GM23338 (cell line): Measurements from ENCODE around the gene ZNF98. TPM values are rescaled to one million over a fixed set of nuclear protein-coding genes. Genes with fewer than 3 reads are reported as not detected.

Experiments
- ATAC-seq: fragments of 200-7000 bp; cut with Tn5 transposase; 3 replicates; pipeline ENCODE4 v1.9.1; 2020
- DNase-seq: peaks from one replicate; pipeline ENCODE4 v3.0.0-alpha.2; 2015; ENCODE audit warnings: low spot score
- H2AFZ ChIP-seq: fragments of 200-600 bp; sonication (generic); 2 replicates; pipeline ENCODE4 v1.8.0; 2016; ENCODE audit warnings: antibody characterized with exemption, mild to moderate bottlenecking, moderate library complexity
- H3F3A ChIP-seq: fragments of 200-600 bp; sonication (generic); replicated peaks from 2 replicates; pipeline ENCODE4 v1.8.0; 2017; ENCODE audit warnings: antibody characterized with exemption, mixed run types, low read depth
- H3K27ac ChIP-seq: fragments of 200-600 bp; sonication (generic); 2 replicates; pipeline ENCODE4 v1.6.1; 2016; ENCODE audit warnings: low read depth
- H3K27me3 ChIP-seq: fragments of 200-600 bp; sonication (generic); 2 replicates; pipeline ENCODE4 v1.8.0; 2016; ENCODE audit warnings: mild to moderate bottlenecking, mixed run types, moderate library complexity; ENCODE audit not compliant: insufficient read depth
- H3K36me3 ChIP-seq: fragments of 200-600 bp; sonication (generic); 2 replicates; pipeline ENCODE4 v1.8.0; 2016; ENCODE audit warnings: mild to moderate bottlenecking; ENCODE audit not compliant: insufficient read depth
- H3K4me1 ChIP-seq: fragments of 200-600 bp; sonication (generic); 2 replicates; pipeline ENCODE4 v1.8.0; 2016; ENCODE audit warnings: mild to moderate bottlenecking, moderate library complexity; ENCODE audit not compliant: insufficient read depth
- H3K4me2 ChIP-seq: fragments of 200-600 bp; sonication (generic); 2 replicates; pipeline ENCODE4 v1.7.1; 2017; ENCODE audit warnings: mixed run types
- H3K4me3 ChIP-seq: fragments of 200-600 bp; sonication (generic); 2 replicates; pipeline ENCODE4 v1.6.1; 2016; ENCODE audit warnings: mixed run types
- H3K79me2 ChIP-seq: fragments of 200-600 bp; sonication (generic); replicated peaks from 2 replicates; pipeline ENCODE4 v1.8.0; 2017; ENCODE audit warnings: mild to moderate bottlenecking; ENCODE audit not compliant: insufficient read depth
- H3K9me2 ChIP-seq: fragments of 200-600 bp; sonication (generic); 2 replicates; pipeline ENCODE4 v1.8.0; 2017; ENCODE audit not compliant: insufficient read depth
- H4K20me1 ChIP-seq: fragments of 200-600 bp; sonication (generic); replicated peaks from 2 replicates; pipeline ENCODE4 v1.8.0; 2017; ENCODE audit warnings: mild to moderate bottlenecking; ENCODE audit not compliant: insufficient read depth
- H3K27ac Mint-ChIP-seq: 2 replicates; pipeline ENCODE4 v1.8.0; 2020; ENCODE audit warnings: inconsistent platforms, mild to moderate bottlenecking, moderate library complexity, mixed read lengths
- H3K27me3 Mint-ChIP-seq: 3 replicates; pipeline ENCODE4 v1.8.0; 2022; ENCODE audit warnings: low read depth, mild to moderate bottlenecking, moderate library complexity, mixed read lengths, inconsistent platforms; ENCODE audit not compliant: insufficient read depth, poor library complexity
- H3K36me3 Mint-ChIP-seq: 3 replicates; pipeline ENCODE4 v1.8.0; 2021; ENCODE audit warnings: low read depth, mild to moderate bottlenecking, inconsistent platforms, moderate library complexity, mixed read lengths
- H3K4me1 Mint-ChIP-seq: 3 replicates; pipeline ENCODE4 v1.8.0; 2020; ENCODE audit warnings: mild to moderate bottlenecking, inconsistent platforms, mixed read lengths
- H3K4me3 Mint-ChIP-seq: 3 replicates; pipeline ENCODE4 v1.8.0; 2021; ENCODE audit warnings: moderate library complexity, mild to moderate bottlenecking, inconsistent platforms, mixed read lengths
- H3K9me3 Mint-ChIP-seq: 3 replicates; pipeline ENCODE4 v1.8.0; 2020; ENCODE audit warnings: moderate library complexity, mild to moderate bottlenecking, inconsistent platforms, mixed read lengths
- CREB1 ChIP-seq: fragments of 250-450 bp; sonication (Bioruptor Pico); IDR thresholded peaks from 2 replicates; pipeline ENCODE4 v1.5.0; 2020; ENCODE audit warnings: low read depth, mild to moderate bottlenecking, moderate library complexity
- EZH2 ChIP-seq: fragments of 200-600 bp; sonication (generic); IDR thresholded peaks from one replicate; pipeline ENCODE4 v1.8.0; 2017; ENCODE audit warnings: antibody characterized with exemption, mild to moderate bottlenecking, low read depth; ENCODE audit not compliant: unreplicated experiment
- EZH2phosphoT487 ChIP-seq: fragments of 200-600 bp; sonication (generic); IDR thresholded peaks from one replicate; pipeline ENCODE4 v1.8.1; 2018; ENCODE audit warnings: antibody characterized with exemption; ENCODE audit not compliant: unreplicated experiment
- JUNB ChIP-seq: IDR thresholded peaks from one replicate; pipeline ENCODE4 v1.6.1; 2016; ENCODE audit warnings: antibody characterized with exemption; ENCODE audit not compliant: unreplicated experiment
- NANOG ChIP-seq: IDR thresholded peaks from 2 replicates; pipeline ENCODE4 v1.6.1; 2016; ENCODE audit warnings: antibody characterized with exemption, borderline replicate concordance
- POLR2AphosphoS5 ChIP-seq: IDR thresholded peaks from 2 replicates; pipeline ENCODE4 v1.6.1; 2016; ENCODE audit warnings: antibody characterized with exemption, low read depth
- STAT1 ChIP-seq: IDR thresholded peaks from one replicate; pipeline ENCODE4 v1.6.1; 2016; ENCODE audit warnings: antibody characterized with exemption; ENCODE audit not compliant: unreplicated experiment
- ZNF114 ChIP-seq: fragments of 250-450 bp; sonication (Bioruptor Pico); IDR thresholded peaks from 2 replicates; pipeline ENCODE4 v1.5.0; 2020; ENCODE audit warnings: mild to moderate bottlenecking, moderate library complexity
- ZNF331 ChIP-seq: fragments of 250-450 bp; sonication (Bioruptor Pico); IDR thresholded peaks from 2 replicates; pipeline ENCODE4 v1.5.0; 2020; ENCODE audit warnings: low read depth, mild to moderate bottlenecking, moderate library complexity
- polyA plus RNA-seq: library from polyadenylated mRNA; unstranded; fragments of >200 nt; fragmentation: Nextera tagmentation; extraction: Ambion mirVana; gene quantifications from 2 replicates; pipeline ENCODE4 v1.2.1, GENCODE V29; 2016
- total RNA-seq: library from RNA; depleted of rRNA; stranded (reverse); fragments of >200 nt; shearing (Covaris generic); gene quantifications from 2 replicates; pipeline ENCODE4 v1.2.3, GENCODE V29; 2014
- TF ChIP-seq, protein P1 (sequence below): IDR thresholded peaks from one replicate; pipeline ENCODE4 v1.6.1; 2018; ENCODE audit warnings: antibody characterized with exemption; ENCODE audit not compliant: unreplicated experiment
- TF ChIP-seq, protein P2 (sequence below), 2 experiments: fragments of 200-600 bp in 1 of 2; sonication (generic) in 1 of 2; conservative IDR thresholded peaks; 2 replicates each; pipeline versions ENCODE4 v1.5.1 to v1.6.1; 2016 to 2017; ENCODE audit warnings: antibody characterized with exemption in 2 of 2, low read depth in 2 of 2, mild to moderate bottlenecking in 2 of 2, moderate library complexity in 1 of 2
- TF ChIP-seq, protein P3 (sequence below): IDR thresholded peaks from 2 replicates; pipeline ENCODE4 v1.6.1; 2016; ENCODE audit warnings: antibody characterized with exemption

ZNF98 gene
- total and polyA plus RNA-seq, 2 experiments from 2014 or later = not detected

DNA sequence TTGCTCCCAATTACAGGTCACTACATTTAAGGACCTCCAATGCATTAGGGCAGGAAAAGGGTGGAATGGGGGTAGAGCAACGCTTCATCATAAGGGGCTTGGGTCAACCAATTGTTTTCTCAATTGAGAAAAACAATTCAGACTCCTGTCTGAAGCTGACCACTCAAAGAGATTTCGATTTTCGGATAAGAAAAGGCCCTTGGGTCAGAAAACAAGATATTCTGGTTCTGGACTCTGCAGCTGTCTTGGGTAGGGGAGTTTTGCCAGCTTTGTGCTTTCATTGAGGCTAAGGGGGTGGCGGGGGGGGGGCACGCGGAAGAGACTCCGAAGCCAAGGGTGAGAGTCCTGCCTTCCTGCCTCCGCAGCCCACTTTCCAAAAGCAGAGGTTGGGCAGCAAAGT, 4.8 kb upstream of the ZNF98 start:
- Histone ChIP-seq H3K36me3 (no peaks in the 10 kb centered on the region; the same call in 1 of the 2 replicates), H3K9me2 (no peaks in the 10 kb centered on the region), H3K79me2 (no peaks in the 10 kb centered on the region), H4K20me1 (no peaks in the 10 kb centered on the region), H3K4me2 (no peak overlapping the region), H3F3A (no peaks in the 10 kb centered on the region), H3K4me1 (no peaks in the 10 kb centered on the region), H3K27me3 (no peaks in the 10 kb centered on the region), H3K27ac (no peak overlapping the region), H3K4me3 (no peak overlapping the region), H2AFZ (no peak overlapping the region)
- Mint-ChIP-seq H3K27me3 (peaks cover 2% of the 10 kb centered on the region), H3K9me3 (peaks cover 89% of the 10 kb centered on the region), H3K4me3 (no peak overlapping the region), H3K27ac (no peak overlapping the region), H3K4me1 (no peaks in the 10 kb centered on the region), H3K36me3 (peaks cover 29% of the 10 kb centered on the region)
- no peak for DNase-seq
- no peak for ATAC-seq
- TF ChIP-seq JUNB (no peak), POLR2AphosphoS5 (no peak), ZNF114 (CRISPR knock-in tag) (no peak), EZH2 (no peak)

DNA sequence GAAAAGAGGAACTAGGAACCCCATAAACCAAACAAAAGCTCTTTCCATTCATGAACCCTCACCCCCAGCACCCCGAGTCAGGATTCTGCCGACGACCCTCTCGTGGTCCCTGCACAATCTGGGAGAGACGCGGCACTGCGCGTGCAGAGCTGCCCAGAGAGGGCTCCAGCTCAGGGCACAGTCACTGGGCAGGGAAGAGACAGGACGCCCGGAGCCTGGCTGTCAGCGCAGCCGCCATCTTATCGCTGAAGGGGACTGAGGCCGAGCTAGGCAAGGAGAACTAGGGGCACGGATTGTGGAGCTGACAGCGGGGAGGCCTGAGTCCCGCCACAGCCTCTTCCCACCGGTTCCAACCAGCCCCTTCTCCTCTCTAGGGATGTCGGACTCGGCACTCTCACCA, 349 bp downstream of the ZNF98 start:
- no peak overlapping the region for H3K4me3 ChIP-seq
- DNase-seq (no peak), ATAC-seq (no peak)
- no peaks in the 10 kb centered on the region for H3F3A ChIP-seq
- peaks cover 3% of the 10 kb centered on the region; the same call in 1 of the 2 replicates for H3K36me3 ChIP-seq
- H3K9me2 ChIP-seq = no peaks in the 10 kb centered on the region
- H3K4me1 ChIP-seq = no peaks in the 10 kb centered on the region
- no peaks in the 10 kb centered on the region for H3K27me3 ChIP-seq
- H3K4me2 ChIP-seq = no peak overlapping the region
- no peaks in the 10 kb centered on the region for H3K79me2 ChIP-seq
- H3K27ac ChIP-seq = no peak overlapping the region
- Mint-ChIP-seq H3K27me3 (peaks cover 2% of the 10 kb centered on the region), H3K4me1 (no peaks in the 10 kb centered on the region), H3K9me3 (peaks cover 99% of the 10 kb centered on the region), H3K27ac (no peak overlapping the region), H3K36me3 (peaks cover 46% of the 10 kb centered on the region), H3K4me3 (no peak overlapping the region)
- no peaks in the 10 kb centered on the region for H4K20me1 ChIP-seq
- no peak overlapping the region for H2AFZ ChIP-seq
- TF ChIP-seq ZNF331 = no peak
- TF ChIP-seq ZNF114 (CRISPR knock-in tag) = no peak
- no peak for TF ChIP-seq NANOG
- TF ChIP-seq, protein P1, sequence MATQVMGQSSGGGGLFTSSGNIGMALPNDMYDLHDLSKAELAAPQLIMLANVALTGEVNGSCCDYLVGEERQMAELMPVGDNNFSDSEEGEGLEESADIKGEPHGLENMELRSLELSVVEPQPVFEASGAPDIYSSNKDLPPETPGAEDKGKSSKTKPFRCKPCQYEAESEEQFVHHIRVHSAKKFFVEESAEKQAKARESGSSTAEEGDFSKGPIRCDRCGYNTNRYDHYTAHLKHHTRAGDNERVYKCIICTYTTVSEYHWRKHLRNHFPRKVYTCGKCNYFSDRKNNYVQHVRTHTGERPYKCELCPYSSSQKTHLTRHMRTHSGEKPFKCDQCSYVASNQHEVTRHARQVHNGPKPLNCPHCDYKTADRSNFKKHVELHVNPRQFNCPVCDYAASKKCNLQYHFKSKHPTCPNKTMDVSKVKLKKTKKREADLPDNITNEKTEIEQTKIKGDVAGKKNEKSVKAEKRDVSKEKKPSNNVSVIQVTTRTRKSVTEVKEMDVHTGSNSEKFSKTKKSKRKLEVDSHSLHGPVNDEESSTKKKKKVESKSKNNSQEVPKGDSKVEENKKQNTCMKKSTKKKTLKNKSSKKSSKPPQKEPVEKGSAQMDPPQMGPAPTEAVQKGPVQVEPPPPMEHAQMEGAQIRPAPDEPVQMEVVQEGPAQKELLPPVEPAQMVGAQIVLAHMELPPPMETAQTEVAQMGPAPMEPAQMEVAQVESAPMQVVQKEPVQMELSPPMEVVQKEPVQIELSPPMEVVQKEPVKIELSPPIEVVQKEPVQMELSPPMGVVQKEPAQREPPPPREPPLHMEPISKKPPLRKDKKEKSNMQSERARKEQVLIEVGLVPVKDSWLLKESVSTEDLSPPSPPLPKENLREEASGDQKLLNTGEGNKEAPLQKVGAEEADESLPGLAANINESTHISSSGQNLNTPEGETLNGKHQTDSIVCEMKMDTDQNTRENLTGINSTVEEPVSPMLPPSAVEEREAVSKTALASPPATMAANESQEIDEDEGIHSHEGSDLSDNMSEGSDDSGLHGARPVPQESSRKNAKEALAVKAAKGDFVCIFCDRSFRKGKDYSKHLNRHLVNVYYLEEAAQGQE = no peak
- TF ChIP-seq EZH2phosphoT487 = no peak
- TF ChIP-seq POLR2AphosphoS5 = no peak
- TF ChIP-seq, protein P2, sequence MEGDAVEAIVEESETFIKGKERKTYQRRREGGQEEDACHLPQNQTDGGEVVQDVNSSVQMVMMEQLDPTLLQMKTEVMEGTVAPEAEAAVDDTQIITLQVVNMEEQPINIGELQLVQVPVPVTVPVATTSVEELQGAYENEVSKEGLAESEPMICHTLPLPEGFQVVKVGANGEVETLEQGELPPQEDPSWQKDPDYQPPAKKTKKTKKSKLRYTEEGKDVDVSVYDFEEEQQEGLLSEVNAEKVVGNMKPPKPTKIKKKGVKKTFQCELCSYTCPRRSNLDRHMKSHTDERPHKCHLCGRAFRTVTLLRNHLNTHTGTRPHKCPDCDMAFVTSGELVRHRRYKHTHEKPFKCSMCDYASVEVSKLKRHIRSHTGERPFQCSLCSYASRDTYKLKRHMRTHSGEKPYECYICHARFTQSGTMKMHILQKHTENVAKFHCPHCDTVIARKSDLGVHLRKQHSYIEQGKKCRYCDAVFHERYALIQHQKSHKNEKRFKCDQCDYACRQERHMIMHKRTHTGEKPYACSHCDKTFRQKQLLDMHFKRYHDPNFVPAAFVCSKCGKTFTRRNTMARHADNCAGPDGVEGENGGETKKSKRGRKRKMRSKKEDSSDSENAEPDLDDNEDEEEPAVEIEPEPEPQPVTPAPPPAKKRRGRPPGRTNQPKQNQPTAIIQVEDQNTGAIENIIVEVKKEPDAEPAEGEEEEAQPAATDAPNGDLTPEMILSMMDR (conservative IDR thresholded peaks at IDR 0.05; ENCODE audit: low read depth in 2 of 2) = no peak
- TF ChIP-seq JUNB = no peak
- TF ChIP-seq CREB1 (CRISPR knock-in tag) = no peak
- TF ChIP-seq, protein P3, sequence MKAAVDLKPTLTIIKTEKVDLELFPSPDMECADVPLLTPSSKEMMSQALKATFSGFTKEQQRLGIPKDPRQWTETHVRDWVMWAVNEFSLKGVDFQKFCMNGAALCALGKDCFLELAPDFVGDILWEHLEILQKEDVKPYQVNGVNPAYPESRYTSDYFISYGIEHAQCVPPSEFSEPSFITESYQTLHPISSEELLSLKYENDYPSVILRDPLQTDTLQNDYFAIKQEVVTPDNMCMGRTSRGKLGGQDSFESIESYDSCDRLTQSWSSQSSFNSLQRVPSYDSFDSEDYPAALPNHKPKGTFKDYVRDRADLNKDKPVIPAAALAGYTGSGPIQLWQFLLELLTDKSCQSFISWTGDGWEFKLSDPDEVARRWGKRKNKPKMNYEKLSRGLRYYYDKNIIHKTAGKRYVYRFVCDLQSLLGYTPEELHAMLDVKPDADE = no peak
- no peak for TF ChIP-seq STAT1
- no peak for TF ChIP-seq EZH2
